WTC11 (cell line): ENCODE measurements around the gene EML4.
"Not testable (repeated sequence)": the region's sequence is repeated elsewhere in the genome, so short reads cannot be mapped to it uniquely, and the experiment has no call there.

Experiments used
- CREB1 ChIP-seq: sonication (generic); formaldehyde crosslinking; IDR thresholded peaks from 2 replicates; pipeline ENCODE4 v1.8.0; 2023; ENCODE audit warnings: mild to moderate bottlenecking, missing genetic modification reagents
- CTCF ChIP-seq: fragments of 200-600 bp; IDR thresholded peaks from 2 replicates; pipeline ENCODE4 v1.8.0; 2022; ENCODE audit warnings: antibody characterized with exemption
- E2F1 ChIP-seq: sonication (generic); formaldehyde crosslinking; IDR thresholded peaks from 2 replicates; pipeline ENCODE4 v1.8.0; 2022; ENCODE audit warnings: mild to moderate bottlenecking, missing genetic modification reagents
- ETV6 ChIP-seq: sonication (generic); formaldehyde crosslinking; IDR thresholded peaks from 2 replicates; pipeline ENCODE4 v1.8.1; 2022; ENCODE audit warnings: mild to moderate bottlenecking, missing genetic modification reagents
- FOXP4 ChIP-seq: sonication (generic); formaldehyde crosslinking; IDR thresholded peaks from 2 replicates; pipeline ENCODE4 v1.8.0; 2022; ENCODE audit warnings: mild to moderate bottlenecking, missing genetic modification reagents
- IRF1 ChIP-seq: sonication (generic); formaldehyde crosslinking; IDR thresholded peaks from 2 replicates; pipeline ENCODE4 v1.8.0; 2023; ENCODE audit warnings: missing genetic modification reagents
- MAX ChIP-seq: sonication (generic); formaldehyde crosslinking; IDR thresholded peaks from 2 replicates; pipeline ENCODE4 v1.8.0; 2022; ENCODE audit warnings: mild to moderate bottlenecking, missing genetic modification reagents
- NFYB ChIP-seq: sonication (generic); formaldehyde crosslinking; conservative IDR thresholded peaks from 2 replicates; pipeline ENCODE4 v1.8.0; 2022; ENCODE audit warnings: low read depth, missing genetic modification reagents
- NR1H2 ChIP-seq: sonication (generic); formaldehyde crosslinking; IDR thresholded peaks from 2 replicates; pipeline ENCODE4 v1.9.0; 2021; ENCODE audit warnings: mild to moderate bottlenecking, moderate library complexity, missing genetic modification reagents
- SP1 ChIP-seq: sonication (generic); formaldehyde crosslinking; conservative IDR thresholded peaks from 2 replicates; pipeline ENCODE4 v1.8.1; 2022; ENCODE audit warnings: missing genetic modification reagents
- ZBTB21 ChIP-seq: sonication (generic); formaldehyde crosslinking; IDR thresholded peaks from 2 replicates; pipeline ENCODE4 v1.8.1; 2023; ENCODE audit warnings: mild to moderate bottlenecking, missing genetic modification reagents, borderline replicate concordance
- ZNF281 ChIP-seq: sonication (generic); formaldehyde crosslinking; IDR thresholded peaks from 2 replicates; pipeline ENCODE4 v1.8.0; 2023; ENCODE audit warnings: mild to moderate bottlenecking, missing genetic modification reagents
- ZNF532 ChIP-seq: fragments of 250-450 bp; sonication (Bioruptor Pico); IDR thresholded peaks from 2 replicates; pipeline ENCODE4 v1.9.0; 2021; ENCODE audit warnings: mild to moderate bottlenecking, borderline replicate concordance

- not testable (repeated sequence) for TF ChIP-seq NR1H2 (CRISPR knock-in tag); CTCF; ZBTB21; ETV6; NFYB; ZNF532; FOXP4; MAX (CRISPR knock-in tag); ZNF281 (CRISPR knock-in tag); SP1 (CRISPR knock-in tag); E2F1; CREB1 (CRISPR knock-in tag); IRF1 (CRISPR knock-in tag)
Measured at GRCh38 chr2:42134401-42134932, 34.7 kb upstream of the EML4 start.
